Erythroblast (primary cell): Measurements from ENCODE around the gene GOLGA5.

Source experiments
- GATA1 ChIP-seq: IDR thresholded peaks from 2 replicates; pipeline ENCODE4 v1.6.1; 2011; ENCODE audit warnings: low read depth, mild to moderate bottlenecking, control low read depth, low read length, moderate library complexity
- POLR2A ChIP-seq: IDR thresholded peaks from 2 replicates; pipeline ENCODE4 v1.6.1; 2011; ENCODE audit warnings: mild to moderate bottlenecking, low read length

GRCh38 chr14:92884410-92884809, 90.3 kb downstream of the GOLGA5 start:
- no peak for TF ChIP-seq POLR2A
- no peak for TF ChIP-seq GATA1
